ENCODE measurements around the gene CCDC146.
"Not testable (repeated sequence)": the region's sequence is repeated elsewhere in the genome, so short reads cannot be mapped to it uniquely, and the experiment has no call there.

The CCDC146 gene

DNA sequence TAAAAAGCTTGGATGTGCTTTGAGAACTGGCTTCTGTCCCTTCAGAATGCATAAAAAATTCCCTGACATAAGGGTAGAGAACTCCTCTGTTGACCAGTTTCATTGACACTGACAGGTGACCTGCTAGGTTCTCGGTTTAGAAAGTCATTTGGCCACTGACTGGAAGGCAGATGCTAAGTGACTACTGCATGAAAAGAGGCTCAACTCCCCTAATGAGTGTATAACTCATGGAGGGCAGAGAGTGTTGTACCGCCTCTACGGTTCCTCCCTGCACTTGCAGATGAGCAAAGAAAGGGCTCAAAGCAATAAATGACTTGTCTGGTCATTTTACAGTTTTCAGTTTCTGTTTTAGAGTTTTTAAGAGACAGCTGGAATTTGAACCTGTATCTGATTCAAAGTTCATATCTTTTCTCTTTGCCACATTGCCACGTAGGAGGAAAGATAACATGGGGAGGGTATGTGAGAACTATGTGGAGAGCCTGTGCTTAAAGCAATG lies 80.1 kb downstream of the CCDC146 start:
- DNase-seq = no peak

DNA sequence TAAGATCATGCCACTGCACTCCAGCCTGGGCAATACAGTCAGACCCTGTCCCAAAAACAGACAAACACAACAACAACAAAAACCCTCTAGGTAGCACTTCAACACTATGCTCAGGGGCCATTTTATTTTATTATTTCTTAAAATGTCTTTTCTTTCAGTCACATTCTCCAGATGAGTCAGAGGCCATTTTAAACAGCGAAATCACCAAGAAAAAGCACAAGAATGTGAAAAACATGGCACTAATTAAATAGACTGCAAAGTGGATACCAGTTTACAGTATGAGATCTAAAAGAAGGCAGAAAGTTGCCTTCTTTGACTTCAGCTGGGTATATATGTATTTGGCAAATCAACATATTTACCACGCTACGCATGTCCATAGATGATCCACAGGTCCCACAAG lies 83.3 kb downstream of the CCDC146 start:
- DNase-seq = no peak

DNA sequence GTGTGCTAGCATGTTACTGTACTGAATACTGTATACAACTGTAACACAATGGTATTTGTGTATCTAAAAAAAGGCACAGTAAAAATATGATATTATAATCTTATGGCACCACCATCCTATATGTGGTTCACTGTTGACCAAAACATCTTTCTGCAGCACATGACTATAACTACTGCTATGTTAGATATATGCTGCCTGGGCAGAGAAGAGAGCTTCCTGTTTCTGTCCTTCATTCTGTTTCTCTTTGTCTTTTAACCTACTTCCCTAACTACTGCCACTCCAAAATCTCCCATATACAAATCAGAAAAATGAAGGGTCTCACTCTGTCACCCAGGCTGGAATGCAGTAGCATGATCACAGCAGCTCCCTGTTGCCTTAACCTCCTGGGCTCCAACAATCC lies 86.0 kb downstream of the CCDC146 start:
- no peak for DNase-seq

DNA sequence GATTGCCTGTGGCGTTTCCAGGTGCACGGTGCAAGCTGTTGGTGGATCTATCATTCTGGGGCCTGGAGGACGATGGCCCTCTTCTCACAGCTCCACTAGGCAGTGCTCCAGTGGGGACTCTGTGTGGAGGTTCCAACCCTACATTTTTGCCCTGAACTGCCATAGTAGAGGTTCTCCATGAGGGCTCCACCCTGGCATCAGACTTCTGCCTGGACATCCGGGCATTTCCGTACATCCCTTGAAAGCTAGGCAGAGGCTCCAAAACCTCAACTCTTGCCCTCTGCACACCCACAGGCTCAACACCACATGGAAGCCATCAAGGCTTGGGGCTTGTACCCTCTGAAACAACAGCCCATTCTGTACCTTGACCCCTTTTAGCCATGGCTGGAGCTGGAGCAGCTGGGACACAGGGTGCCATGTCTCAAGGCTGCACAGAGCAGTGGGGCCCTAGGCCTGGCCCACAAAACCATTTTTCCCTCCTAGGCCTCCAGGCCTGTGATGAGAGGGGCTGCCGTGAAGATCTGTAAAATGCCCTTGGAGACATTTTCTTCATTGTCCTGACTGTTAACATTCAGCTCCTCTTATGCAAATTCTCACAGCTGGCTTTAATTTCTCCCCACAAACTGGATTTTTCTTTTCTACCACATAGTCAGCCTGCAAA lies 87.2 kb downstream of the CCDC146 start:
- no peak for DNase-seq

DNA sequence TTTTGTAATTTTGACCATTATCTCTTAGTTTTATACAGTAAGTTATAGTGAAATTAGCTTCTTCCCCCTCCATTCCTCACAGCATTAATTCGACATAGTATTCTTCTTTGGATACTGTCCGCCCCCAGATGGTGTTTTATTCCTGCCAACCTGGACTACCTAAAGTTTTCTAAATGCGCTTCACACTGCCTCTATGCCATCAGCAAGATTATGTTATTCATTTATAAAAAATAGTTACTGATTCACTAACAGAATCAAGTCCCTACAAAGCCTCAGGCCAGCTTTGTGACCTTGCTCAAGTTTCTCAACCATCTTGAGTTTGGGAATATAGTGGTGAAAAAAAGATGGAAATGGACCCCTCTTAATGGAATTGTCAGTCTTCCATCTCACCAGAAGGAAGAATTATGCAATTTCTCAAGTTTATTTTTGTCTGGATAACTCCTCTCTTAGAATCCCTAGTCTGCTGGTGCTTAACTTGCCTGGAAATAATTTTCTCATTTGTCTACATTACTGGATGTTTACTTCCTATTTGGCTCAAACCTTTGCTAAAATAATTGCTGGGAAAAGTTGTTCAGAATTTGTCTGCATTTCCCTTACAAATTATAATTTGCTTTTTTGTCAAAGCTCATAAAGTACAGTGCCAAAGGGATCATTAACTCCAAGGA lies 93.9 kb downstream of the CCDC146 start:
- DNase-seq = no peak

DNA sequence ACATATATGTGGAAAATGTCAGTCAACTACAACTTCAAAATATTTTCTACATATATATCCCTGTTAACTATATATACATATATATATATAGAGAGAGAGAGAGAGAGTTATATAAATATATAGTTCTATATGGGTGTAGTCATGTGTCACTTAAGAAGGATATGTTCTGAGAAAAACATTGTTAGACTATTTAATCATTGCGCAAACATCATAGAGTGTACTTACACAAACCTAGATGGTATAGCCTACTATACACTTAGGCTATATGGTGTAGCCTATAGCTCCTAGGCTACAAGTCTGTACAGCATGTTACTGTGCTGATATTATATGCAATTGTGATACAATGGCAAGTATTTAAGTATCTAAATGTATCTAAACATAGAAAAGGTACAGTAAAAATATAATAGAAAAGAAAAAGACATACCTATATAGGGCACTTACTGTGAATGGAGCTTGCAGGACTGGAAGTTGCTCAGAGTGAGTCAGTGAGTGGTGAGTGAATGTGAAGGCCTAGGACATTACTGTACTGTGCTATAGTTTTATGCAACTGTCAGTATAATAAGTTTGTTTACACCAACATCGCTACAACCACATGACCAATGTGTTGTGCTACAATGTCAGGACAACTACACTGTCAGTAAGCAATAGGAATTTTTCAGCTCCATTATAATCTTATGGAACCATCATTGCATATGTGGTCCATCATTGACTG lies 95.2 kb downstream of the CCDC146 start:
- DNase-seq = no peak

DNA sequence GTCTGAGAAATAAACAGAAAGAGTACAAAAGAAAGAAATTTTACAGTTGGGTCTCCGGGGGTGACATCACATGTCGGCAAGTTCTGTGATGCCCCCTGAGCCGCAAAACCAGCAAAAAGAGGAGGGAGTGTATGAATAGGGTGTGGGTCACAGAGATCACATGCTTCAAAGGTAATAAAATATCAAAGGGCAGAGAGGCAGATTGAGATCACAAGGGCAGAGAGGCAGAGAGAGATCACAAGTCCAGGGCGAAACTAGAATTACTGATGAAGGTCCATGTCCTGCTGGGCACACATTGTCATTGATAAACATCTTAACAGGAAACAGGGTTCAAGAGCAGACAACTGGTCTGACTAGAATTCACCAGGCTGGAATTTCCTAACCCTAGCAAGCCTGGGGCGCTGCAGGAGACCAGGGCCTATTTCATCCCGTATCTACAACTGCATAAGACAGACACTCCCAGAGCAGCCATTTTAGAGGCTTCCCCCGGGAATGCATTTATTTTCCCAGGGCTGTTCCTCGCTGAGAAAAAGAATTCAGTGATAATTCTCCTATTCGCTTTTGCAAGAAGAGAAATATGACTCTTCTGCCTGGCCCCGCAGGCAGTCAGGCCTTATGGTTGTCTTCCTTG lies 97.4 kb downstream of the CCDC146 start:
- not testable (repeated sequence) for DNase-seq

DNA sequence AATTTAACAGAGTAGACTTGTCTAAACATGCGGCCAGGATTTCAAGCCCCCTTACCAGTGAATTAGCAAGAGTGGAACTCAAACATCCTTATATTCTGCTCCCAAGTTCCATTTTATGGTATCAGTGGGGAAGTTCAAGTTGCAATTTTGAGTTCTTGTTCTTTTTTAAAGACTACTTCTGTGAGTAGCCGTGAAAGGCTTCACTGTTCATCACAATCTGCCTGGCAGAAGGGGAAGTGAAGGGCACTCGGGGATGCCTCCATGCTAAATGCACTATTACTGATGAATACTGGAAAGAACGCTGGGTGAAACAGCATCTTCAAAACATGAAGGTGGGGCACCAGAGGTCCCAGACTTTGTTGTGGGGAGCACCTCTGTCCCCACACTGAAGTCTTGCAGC lies 99.7 kb downstream of the CCDC146 start:
- DNase-seq = no peak

DNA sequence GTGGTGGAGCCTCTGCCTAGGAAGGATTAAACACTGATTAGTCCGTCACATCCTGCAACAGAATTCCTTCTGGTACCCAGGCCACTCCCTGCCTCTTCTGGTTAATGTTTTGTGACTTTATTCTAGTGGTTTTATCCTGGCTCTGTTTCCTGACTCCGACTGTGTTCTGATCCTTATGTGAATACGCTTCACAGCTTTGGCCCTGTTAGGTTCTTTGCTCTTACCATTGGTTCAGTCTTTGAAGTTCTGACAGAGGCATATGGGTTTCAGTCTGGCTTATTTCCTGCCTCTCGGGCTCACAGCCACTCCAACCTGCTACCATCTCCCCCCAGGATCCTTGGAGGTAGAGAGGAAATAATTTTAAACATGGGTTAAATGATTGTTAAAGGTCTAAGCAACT lies 100.4 kb downstream of the CCDC146 start:
- DNase-seq = no peak

DNA sequence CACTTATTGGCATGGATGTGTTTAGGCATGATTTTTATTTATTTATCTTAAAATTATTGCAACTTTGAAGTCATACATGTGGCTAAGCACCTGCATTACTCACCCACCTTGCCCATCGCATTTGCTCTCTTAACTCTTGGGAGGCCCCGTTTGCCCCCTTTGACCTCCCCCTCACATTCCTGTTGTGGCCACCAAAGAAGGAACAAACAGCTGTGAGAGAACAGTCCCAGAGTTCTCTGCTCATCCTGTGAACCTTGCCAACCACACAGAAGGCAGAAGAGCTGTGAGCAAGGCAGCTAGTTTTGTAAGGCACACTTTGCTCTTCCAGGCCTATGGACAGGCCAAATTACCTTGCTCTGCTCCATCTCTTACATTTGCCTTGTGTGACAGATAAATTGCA lies 100.8 kb downstream of the CCDC146 start:
- DNase-seq = no peak

DNA sequence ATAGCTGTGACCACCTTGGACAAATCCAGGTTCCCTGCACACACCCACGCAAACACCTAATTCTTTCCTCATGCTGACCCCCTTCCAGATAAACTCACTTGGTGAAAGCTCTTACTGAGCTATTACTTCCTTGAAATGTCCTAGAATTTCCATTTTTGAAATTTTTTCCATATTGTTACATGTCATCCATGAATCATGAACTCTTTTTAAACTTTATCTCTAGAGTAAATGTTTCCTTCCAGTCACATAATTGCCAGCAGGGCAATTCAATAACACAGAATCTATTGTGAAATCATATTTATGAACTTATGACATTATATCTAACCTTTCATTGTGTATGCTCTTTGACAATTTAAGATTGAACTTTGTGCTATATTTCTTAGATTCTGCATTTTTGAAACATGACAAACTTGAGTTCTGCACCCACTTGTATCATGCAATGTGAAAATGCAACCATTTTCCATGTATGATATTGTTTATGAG lies 104.0 kb downstream of the CCDC146 start:
- DNase-seq = no peak

DNA sequence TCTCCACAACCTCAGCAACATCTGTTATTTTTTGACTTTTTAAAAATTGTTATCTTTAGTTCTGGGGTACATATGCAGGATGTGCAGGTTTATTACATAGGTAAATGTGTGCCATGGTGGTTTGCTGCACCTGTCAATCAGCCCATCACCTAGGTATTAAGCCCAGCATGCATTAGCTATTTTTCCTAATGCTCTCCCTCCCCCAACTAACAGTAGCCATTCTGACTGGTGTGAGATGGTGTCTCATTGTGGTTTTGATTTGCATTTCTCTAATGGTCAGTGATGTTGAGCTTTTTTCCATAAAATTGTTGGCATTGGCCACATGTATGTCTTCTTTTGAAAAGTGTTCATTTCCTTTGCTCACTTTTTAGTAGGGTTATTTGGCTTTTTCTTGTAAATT lies 106.4 kb downstream of the CCDC146 start:
- not testable (repeated sequence) for DNase-seq

DNA sequence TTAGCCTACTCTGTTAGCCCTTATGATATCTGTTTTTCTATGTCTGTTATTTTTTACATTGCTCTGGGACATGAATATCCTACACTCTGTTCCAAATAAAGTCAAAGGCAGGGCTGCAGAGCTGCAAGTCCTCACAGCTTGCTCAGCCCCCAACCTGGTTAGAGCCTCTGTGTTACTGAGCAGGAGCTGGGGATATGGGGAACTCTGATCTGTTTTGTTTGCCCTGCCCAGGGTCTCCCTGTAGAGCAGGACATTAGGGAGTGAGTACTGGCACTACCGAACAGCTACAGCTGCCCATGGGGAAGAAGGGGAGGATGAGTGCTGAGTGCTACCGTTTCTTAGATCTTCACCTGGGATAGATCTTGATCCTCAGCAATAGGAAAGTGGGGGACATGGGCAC lies 110.1 kb downstream of the CCDC146 start:
- DNase-seq = no peak

DNA sequence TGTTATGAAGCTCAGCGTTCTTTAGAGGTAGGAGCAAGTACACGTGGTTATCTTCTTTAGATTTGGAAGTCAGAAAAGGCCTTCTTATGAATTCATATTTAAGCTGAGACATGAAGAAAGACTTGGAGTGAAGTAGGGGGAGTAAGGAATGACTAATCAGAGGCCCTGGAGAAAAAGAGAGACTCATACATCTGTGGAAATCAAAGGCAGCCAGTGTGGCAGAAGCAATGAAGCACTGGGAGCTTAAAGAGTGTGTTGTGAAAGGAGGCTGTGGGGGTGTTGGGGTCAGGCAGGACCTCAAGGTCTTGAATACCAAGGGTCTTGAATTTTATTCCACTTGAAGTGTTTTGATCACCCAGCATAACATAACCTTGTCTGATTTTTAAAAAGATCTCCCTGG lies 112.9 kb downstream of the CCDC146 start:
- DNase-seq = no peak

DNA sequence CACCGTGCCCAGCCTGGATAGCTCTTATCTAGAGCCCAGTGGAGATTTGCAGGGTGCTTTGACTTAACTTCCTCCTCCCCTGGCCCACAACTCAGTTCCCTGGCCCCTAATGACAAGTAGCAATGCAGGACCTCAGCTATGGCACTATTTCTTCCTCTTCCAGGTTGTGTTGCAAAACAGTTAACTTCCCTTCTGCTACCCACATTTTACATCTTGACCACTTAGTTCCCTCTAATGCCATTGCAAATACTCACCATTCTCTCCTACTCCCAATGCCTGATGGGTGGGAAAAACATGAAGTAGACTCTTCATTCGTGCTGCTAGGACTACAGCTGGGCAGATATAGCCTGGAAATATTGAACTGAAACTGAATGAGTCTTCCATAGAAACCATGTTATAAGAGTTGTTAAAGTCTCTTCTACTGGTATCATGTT lies 116.3 kb downstream of the CCDC146 start:
- no peak for DNase-seq

DNA sequence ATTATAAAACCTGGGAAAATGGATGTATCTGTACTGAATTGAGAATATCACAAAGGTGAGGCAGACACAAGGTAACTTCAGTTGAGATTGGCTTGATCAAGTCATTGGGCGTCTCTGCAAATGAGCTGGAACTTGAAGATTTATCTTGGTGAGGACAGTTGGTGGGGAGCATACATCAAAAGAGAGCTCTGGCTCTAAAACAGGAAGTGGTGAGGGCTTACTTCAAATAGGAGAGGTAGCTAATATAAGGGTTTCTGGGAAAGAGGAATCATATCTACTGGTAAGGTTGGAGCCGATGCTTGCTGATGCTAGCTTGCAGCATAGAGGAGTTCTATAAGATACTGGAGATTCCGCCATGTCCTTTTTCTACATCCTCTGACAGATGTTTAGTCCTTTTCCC lies 117.1 kb downstream of the CCDC146 start:
- no peak for DNase-seq

DNA sequence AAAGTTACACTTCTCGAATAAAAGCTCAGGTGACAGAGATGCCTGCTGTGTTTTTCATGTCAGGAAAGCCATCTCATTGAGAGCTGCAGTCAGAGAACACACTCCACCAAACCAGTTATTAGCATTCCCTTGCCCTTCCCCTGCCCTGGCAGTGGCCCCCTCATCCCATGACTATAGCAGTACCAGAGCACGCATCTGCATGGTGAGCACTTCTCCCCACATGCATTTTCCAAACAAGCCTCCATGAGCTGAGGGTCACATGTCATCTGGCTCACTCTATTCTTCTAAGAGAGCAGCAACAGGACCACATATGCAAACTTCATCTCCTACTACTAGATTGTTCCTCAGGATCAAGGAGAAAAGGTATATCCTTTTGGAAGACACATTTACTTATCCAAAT lies 119.7 kb downstream of the CCDC146 start:
- DNase-seq = no peak

DNA sequence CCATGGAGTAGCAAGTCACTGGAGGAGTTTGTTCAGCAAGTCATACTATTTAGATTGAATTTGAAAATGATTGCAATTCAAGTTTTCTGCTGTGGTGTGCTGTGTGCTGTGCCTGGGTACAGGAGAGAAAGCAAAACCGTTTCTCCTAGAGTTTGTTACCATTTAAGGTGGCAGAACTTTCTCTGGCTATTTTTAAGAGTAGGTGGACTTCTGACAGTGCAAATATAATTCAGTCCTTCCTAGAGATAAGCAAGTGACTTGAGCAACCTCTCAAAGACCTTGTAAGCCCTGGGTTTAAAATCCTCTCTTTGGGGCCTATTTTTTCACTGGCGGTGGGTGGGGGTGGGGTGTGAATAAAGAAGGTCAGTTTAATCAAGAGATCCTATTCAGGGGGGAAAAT lies 120.1 kb downstream of the CCDC146 start:
- DNase-seq = no peak

DNA sequence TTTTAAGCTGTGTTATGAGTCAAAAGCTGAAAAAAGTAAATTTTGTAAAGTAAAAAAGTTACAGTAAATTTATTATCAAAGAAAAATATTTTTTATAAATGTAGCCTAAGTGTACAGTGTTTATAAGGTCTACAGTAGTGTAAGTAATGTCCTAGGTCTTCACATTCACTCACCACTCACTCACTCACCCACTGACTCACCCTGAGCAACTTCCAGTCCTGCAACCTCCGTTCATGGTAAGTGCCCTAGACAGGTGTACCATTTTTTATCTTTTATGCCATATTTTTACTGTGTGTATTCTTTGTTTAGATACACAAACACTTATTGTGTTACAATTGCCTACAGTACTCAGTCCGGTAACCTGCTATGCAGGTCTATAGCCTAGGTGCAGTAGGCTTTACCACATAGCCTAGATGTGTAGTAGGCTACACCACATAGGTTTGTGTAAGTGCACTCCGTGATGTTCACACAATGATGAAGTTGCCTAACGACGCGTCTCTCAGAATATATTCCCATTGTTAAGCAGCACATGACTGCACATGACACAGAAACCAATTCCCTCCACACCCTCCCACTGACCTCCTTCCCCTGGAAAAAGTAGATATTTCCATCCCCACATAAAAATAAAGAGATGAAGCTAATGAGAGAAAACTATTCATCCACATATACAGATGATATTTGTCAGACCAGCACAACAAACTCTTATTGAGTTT lies 122.0 kb downstream of the CCDC146 start:
- no peak for DNase-seq

DNA sequence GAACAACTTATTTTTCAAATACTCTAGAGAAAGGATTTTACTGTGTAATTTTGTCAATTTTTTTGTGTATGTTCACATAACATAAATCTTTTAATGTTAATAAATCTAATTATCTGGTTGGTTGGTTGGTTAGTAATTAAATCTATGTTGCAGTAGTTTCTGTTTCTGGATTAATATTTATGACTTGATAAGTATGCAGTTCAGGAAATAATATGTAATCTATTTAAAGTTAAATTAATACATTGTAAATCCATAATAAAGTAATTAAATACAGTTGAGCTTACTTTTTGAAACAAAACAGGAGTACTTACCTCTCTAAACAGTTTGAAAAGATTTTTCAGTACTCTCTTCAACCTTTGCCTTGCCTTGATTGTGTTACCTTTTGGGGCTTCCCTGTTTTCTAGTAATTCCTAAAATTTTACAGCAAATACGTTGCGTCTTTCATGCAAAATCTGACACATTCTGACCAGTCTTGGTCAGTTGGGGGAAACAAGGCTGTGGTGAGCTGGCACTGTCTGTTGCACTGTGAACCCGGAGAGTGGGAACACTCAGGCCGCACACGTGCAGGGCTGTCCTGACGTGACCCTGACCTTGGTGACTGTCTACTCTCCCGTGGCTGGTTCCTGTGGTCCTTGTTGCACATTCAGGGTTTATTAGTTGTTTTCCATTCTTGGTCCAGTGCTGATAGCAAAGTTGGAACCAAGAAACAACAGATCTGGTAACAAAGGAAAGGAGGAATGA lies 122.8 kb downstream of the CCDC146 start:
- no peak for DNase-seq

DNA sequence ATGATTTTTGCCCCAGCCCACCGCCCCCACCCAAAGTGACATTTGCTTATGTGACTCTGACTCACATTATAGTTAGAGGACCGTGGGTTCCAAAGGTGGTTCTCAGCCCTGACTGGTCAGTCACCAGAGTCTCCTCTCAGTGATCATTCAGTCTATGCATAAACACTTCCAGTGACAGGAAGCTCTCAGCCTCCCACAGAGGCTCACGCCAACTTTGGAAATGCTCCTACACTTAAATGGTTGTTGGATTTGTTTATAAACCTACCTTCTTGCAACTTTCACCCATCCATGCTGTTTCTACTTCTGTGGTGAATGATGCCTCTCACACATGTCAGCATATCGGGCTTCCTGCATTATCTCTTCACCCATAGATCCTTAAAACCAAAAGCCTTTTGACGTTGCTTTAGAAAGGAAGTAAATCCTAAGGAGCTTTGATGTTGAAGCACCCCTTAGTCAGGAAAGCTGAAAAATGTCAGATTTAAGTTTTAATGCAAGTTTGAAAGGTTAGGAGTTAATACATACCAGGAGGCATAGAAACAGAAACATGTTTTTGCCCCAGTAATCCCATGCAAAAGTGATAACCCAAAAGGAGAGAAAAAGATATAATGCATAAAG lies 123.7 kb downstream of the CCDC146 start:
- DNase-seq = no peak

Measured in GOT3 (cell line).